ENCODE results near the gene ARFGEF3. TPM values are rescaled to one million over a fixed set of nuclear protein-coding genes. Genes with fewer than 3 reads are reported as not detected.

ARFGEF3 gene
- total RNA-seq, 4 donors from 2014 or later, result 2.8 to 11.8 (median 7.8) TPM

DNA sequence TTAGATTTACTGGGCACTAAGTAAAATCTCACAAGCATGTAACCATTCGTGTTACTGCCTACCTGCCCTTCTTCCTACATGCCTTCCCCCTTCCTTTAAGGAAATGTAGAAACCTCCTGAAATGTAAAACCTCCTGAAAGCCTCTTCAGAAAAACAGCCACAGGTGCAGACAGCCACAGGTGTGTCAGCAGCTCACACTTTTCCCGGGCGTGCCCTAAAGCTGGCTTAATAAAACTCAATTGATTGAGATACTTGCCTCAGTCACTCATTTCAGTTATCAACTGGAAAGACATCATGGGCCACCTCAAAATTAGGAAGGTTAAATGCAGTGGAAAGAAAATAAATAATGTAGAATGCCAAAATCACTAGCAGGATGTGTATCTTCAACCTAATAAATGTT is 79.6 kb downstream of the ARFGEF3 start:
- 75 to 87% methylated on average over 3 of the region's 3 CpGs for WGBS, 2 donors
- TF ChIP-seq, protein P1, sequence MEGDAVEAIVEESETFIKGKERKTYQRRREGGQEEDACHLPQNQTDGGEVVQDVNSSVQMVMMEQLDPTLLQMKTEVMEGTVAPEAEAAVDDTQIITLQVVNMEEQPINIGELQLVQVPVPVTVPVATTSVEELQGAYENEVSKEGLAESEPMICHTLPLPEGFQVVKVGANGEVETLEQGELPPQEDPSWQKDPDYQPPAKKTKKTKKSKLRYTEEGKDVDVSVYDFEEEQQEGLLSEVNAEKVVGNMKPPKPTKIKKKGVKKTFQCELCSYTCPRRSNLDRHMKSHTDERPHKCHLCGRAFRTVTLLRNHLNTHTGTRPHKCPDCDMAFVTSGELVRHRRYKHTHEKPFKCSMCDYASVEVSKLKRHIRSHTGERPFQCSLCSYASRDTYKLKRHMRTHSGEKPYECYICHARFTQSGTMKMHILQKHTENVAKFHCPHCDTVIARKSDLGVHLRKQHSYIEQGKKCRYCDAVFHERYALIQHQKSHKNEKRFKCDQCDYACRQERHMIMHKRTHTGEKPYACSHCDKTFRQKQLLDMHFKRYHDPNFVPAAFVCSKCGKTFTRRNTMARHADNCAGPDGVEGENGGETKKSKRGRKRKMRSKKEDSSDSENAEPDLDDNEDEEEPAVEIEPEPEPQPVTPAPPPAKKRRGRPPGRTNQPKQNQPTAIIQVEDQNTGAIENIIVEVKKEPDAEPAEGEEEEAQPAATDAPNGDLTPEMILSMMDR (IDR thresholded peaks at IDR 0.05), result no peak
- TF ChIP-seq POLR2A (IDR thresholded peaks at IDR 0.05), result no peak
- no peak overlapping the region for H3K4me3 ChIP-seq (ENCODE audit: low read depth, poor library complexity, severe bottlenecking)
- DNase-seq (ENCODE audit: low spot score in 2 of 2), result no peak
- intact Hi-C loops (cut with DNase I; ENCODE audit: low total_unique reads), result no loop called here

DNA sequence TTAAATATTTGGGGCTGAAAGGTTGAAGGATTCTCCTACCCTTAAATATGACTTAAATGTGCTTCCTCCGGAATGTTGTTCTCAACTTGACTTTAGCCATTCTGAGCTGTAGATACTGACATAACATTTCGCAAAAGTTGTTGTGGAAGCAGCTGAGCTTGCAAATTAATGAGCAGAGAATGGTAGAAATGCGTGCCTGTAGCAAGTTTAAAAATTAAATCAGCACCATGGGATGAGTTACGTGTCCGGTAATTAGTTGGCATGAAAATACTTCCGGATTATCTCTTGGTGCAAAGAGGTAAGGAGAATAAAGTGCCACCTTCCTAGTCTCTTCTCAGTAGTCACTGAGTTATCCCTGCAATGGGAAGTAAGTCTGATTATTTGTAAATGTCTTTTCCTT is 80.2 kb downstream of the ARFGEF3 start:
- no peak for TF ChIP-seq POLR2A (IDR thresholded peaks at IDR 0.05)
- TF ChIP-seq, protein P1 (IDR thresholded peaks at IDR 0.05), result no peak
- 85 to 93% methylated on average over 6 of the region's 6 CpGs for WGBS, 2 donors
- DNase-seq (ENCODE audit: low spot score in 2 of 2), result no peak
- no peak overlapping the region for H3K4me3 ChIP-seq (ENCODE audit: low read depth, poor library complexity, severe bottlenecking)
- intact Hi-C loops (cut with DNase I; ENCODE audit: low total_unique reads), result no loop called here

DNA sequence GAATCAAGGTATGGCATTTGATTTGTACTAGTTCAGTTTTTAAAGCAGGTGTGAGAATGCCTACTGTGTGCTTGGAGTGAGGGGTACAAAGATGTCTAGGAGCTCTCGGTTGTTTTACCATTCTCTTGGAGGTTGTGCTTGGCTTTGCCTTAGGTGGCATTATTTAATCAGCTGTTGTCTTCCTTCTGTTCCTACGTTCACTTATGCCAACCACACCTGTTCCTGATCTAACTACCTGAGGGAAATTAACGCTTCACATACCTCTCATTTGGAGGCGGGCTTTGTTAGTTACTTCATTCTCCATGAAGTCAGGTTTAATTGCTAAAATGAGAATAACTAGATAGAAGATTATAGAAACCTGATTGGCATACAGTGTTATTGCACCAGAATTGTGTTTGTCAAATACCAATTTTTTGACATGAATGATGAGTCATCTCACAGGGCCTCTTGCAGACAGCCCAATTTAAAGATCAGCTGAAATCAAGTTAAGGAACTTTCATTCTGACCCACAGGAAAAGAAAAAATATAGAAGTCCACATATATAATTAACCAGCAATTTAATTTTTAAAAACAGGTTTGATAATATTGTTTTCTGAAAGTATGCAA is 81.4 kb downstream of the ARFGEF3 start:
- intact Hi-C loops (cut with DNase I; ENCODE audit: low total_unique reads), result no loop called here
- TF ChIP-seq POLR2A (IDR thresholded peaks at IDR 0.05), result no peak
- TF ChIP-seq, protein P1 (IDR thresholded peaks at IDR 0.05), result no peak
- no peak for DNase-seq (ENCODE audit: low spot score in 2 of 2)
- WGBS, 2 donors, result 53 to 64% methylated on average over 4 of the region's 4 CpGs
- no peak overlapping the region for H3K4me3 ChIP-seq (ENCODE audit: low read depth, poor library complexity, severe bottlenecking)

DNA sequence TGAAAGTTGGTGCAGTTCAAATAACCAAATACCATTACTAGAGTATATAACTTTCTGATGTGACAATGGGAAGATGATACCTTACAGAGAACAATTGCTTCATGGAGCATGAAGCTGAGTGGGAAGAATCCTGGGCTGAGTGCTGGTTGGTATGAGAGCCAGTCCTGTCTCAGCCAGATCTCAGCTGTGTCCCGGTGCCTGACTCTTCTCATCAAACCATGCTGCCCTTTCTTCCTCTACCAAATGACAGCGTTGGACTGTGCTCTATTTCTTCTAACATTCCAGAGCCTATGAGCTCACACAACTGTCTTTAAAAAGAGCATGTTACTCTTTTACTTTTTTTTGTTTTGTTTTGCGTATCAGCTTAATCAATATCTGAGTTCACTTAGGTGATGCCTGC is 84.0 kb downstream of the ARFGEF3 start:
- no peak for DNase-seq (ENCODE audit: low spot score in 2 of 2)
- intact Hi-C loops (cut with DNase I; ENCODE audit: low total_unique reads), result no loop called here
- no peak overlapping the region for H3K4me3 ChIP-seq (ENCODE audit: low read depth, poor library complexity, severe bottlenecking)
- 70 to 85% methylated on average over 3 of the region's 3 CpGs for WGBS, 2 donors
- TF ChIP-seq POLR2A (IDR thresholded peaks at IDR 0.05), result no peak
- TF ChIP-seq, protein P1 (IDR thresholded peaks at IDR 0.05), result no peak

DNA sequence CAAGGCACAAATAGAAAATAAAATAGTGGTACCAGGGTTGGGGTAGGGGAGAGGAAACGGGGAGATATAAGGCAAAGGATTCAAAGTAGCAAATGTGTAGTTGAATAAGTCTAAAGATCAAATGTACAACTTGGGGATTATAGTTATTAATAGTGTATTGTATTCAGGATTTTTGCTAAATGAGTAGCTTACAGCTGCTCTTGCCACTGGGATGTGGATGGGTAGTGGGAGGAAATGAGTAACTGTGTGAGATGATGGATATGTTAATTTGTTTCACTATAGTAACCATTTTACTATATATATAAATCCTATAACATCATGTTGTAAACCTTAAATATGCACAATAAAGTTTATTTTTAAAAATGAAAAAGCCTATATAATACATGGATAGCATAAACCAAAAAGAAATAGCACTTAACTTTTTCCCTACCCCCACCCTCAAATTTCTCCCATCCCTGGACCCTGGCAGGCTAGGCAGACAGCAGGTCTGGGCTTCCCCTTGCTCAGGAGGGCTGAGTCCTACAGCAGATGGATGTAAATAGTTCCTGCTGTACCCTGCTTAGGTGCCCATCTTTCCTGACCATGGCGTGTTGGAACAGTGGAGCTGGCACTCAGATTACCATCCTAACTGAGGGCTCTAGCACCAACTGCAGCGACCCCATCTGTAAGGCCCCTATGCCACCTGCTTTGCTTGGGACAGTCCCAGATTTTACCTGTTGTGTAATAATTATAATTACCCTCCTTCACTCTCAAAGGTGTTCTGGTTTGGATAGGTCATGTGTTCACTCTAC is 85.1 kb downstream of the ARFGEF3 start:
- intact Hi-C loops (cut with DNase I; ENCODE audit: low total_unique reads), result no loop called here
- TF ChIP-seq, protein P1 (IDR thresholded peaks at IDR 0.05), result no peak
- TF ChIP-seq POLR2A (IDR thresholded peaks at IDR 0.05), result no peak
- no peak overlapping the region for H3K4me3 ChIP-seq (ENCODE audit: low read depth, poor library complexity, severe bottlenecking)
- no peak for DNase-seq (ENCODE audit: low spot score in 2 of 2)
- 88 to 96% methylated on average over 3 of the region's 3 CpGs for WGBS, 2 donors
